H1 (cell line): Measurements from ENCODE around the gene UGT1A10. TPM values are rescaled to one million over a fixed set of nuclear protein-coding genes. Genes with fewer than 3 reads are reported as not detected.

ENCODE experiments used
- CTCF ChIA-PET: fragments of 300-600 bp; sonication (Branson Sonifier 250); formaldehyde crosslinking; loops from one replicate; lab custom pipeline; 2021; ENCODE audit not compliant: partially characterized antibody; lab: Charles Lee
- POLR2A ChIA-PET: fragments of 300-600 bp; sonication (Branson Sonifier 250); formaldehyde crosslinking; loops from one replicate; lab custom pipeline; 2021; ENCODE audit warnings: inconsistent platforms; ENCODE audit not compliant: partially characterized antibody; lab: Charles Lee
- DNase-seq, 2 experiments: peaks; one replicate each; pipeline versions ENCODE4 v3.0.0 to v3.0.0-alpha.2; 2010 to 2022; ENCODE audit warnings: low spot score in 2 of 2, low read depth in 1 of 2, mixed read lengths in 1 of 2
- FAIRE-seq: peaks from 2 replicates; lab custom pipeline; 2011; peaks lifted over from hg19 to GRCh38; lab: Jason Lieb, UNC
- H2AFZ ChIP-seq: 2 replicates; pipeline ENCODE4 v1.8.1; 2012; ENCODE audit warnings: low read length, inconsistent platforms
- H2AK5ac ChIP-seq: 2 replicates; pipeline ENCODE4 v1.6.1; 2013; ENCODE audit warnings: low read depth, low read length
- H2BK120ac ChIP-seq: replicated peaks from 2 replicates; pipeline ENCODE3; 2013; ENCODE audit warnings: low read depth, low read length, inconsistent platforms
- H2BK12ac ChIP-seq: 2 replicates; pipeline ENCODE4 v1.6.1; 2013; ENCODE audit warnings: low read depth, low read length
- H2BK15ac ChIP-seq: 2 replicates; pipeline ENCODE4 v1.6.1; 2013; ENCODE audit warnings: low read length
- H2BK20ac ChIP-seq: 2 replicates; pipeline ENCODE4 v1.6.1; 2013; ENCODE audit warnings: low read length
- H2BK5ac ChIP-seq: 2 replicates; pipeline ENCODE4 v1.6.1; 2013; ENCODE audit warnings: low read depth, low read length
- H3K14ac ChIP-seq: 2 replicates; pipeline ENCODE4 v1.6.1; 2013; ENCODE audit warnings: inconsistent platforms; ENCODE audit not compliant: insufficient read length
- H3K18ac ChIP-seq: 2 replicates; pipeline ENCODE4 v1.6.1; 2013; ENCODE audit warnings: low read length; ENCODE audit errors: extremely low read depth
- H3K23ac ChIP-seq: 2 replicates; pipeline ENCODE4 v1.6.1; 2013; ENCODE audit warnings: inconsistent platforms; ENCODE audit not compliant: insufficient read length
- H3K23me2 ChIP-seq: 2 replicates; pipeline ENCODE4 v1.6.1; 2013; ENCODE audit warnings: low read depth, low read length
- H3K27ac ChIP-seq: 2 replicates; pipeline ENCODE4 v1.6.1; 2011; ENCODE audit warnings: low read depth, low read length, inconsistent platforms
- H3K27me3 ChIP-seq, 4 experiments: replicated peaks in 1 of 4; 1 replicate in 1 of 4; 2 replicates in 3 of 4; pipeline versions ENCODE4 v1.6.1 to v1.8.1; 2011 to 2013; ENCODE audit warnings: low read length in 3 of 4, mild to moderate bottlenecking in 3 of 4, inconsistent platforms in 2 of 4, mixed read lengths in 2 of 4, moderate library complexity in 1 of 4; ENCODE audit not compliant: control insufficient read depth in 3 of 4, insufficient read depth in 3 of 4; ENCODE audit errors: extremely low read depth in 1 of 4
- H3K36me3 ChIP-seq, 4 experiments: 2 replicates each; pipeline versions ENCODE4 v1.6.1 to v1.8.1; 2011 to 2013; ENCODE audit warnings: mild to moderate bottlenecking in 4 of 4, low read length in 3 of 4, moderate library complexity in 2 of 4, control low read depth in 1 of 4, inconsistent platforms in 1 of 4; ENCODE audit not compliant: insufficient read depth in 4 of 4, control insufficient read depth in 2 of 4
- H3K4ac ChIP-seq: replicated peaks from 2 replicates; pipeline ENCODE3; 2013; ENCODE audit warnings: low read length, low read depth, mixed read lengths, inconsistent platforms; ENCODE audit not compliant: insufficient read length
- H3K4me1 ChIP-seq, 4 experiments: replicated peaks in 1 of 4; 1 replicate in 1 of 4; 2 replicates in 3 of 4; pipeline versions ENCODE4 v1.6.1 to v1.8.1; 2011 to 2013; ENCODE audit warnings: low read length in 3 of 4, inconsistent platforms in 2 of 4, mixed read lengths in 1 of 4; ENCODE audit not compliant: insufficient read depth in 4 of 4, control insufficient read depth in 3 of 4
- H3K4me2 ChIP-seq, 2 experiments: 2 replicates each; pipeline versions ENCODE4 v1.6.1 to v1.8.1; 2011 to 2013; ENCODE audit warnings: low read depth in 2 of 2, low read length in 2 of 2, control low read depth in 1 of 2, inconsistent platforms in 1 of 2, mild to moderate bottlenecking in 1 of 2; ENCODE audit not compliant: insufficient read depth in 1 of 2
- H3K4me3 ChIP-seq, 4 experiments: fragments of 200-600, 300-600 bp in 1 of 4; sonication (generic), shearing (Covaris generic), sonication (Bioruptor Twin) in 1 of 4; 2 replicates each; pipeline versions ENCODE4 v1.5.1 to v1.8.1; 2011 to 2016; ENCODE audit warnings: low read length in 4 of 4, low read depth in 3 of 4, control low read depth in 2 of 4, inconsistent platforms in 2 of 4, mild to moderate bottlenecking in 2 of 4, mixed read lengths in 1 of 4, moderate library complexity in 1 of 4; ENCODE audit not compliant: insufficient read depth in 2 of 4; ENCODE audit errors: extremely low read depth in 1 of 4
- H3K56ac ChIP-seq: replicated peaks from 2 replicates; pipeline ENCODE3; 2013; ENCODE audit warnings: low read depth, mild to moderate bottlenecking, mixed read lengths, low read length, inconsistent platforms; ENCODE audit not compliant: insufficient read length
- H3K79me1 ChIP-seq: 2 replicates; pipeline ENCODE4 v1.6.1; 2013; ENCODE audit warnings: low read depth, low read length, control low read depth
- H3K79me2 ChIP-seq, 2 experiments: 2 replicates each; pipeline versions ENCODE4 v1.6.1 to v1.8.1; 2012 to 2013; ENCODE audit warnings: low read length in 2 of 2, mild to moderate bottlenecking in 2 of 2, inconsistent platforms in 1 of 2; ENCODE audit not compliant: insufficient read depth in 2 of 2, control insufficient read depth in 1 of 2
- H3K9ac ChIP-seq, 4 experiments: replicated peaks in 1 of 4; 1 replicate in 1 of 4; 2 replicates in 3 of 4; pipeline versions ENCODE4 v1.6.1 to v1.8.1; 2011 to 2013; ENCODE audit warnings: low read depth in 3 of 4, low read length in 3 of 4, control low read depth in 2 of 4, mild to moderate bottlenecking in 2 of 4, moderate library complexity in 2 of 4, inconsistent platforms in 1 of 4; ENCODE audit errors: extremely low read depth in 1 of 4
- H3K9me3 ChIP-seq, 2 experiments: 2 replicates each; pipeline versions ENCODE4 v1.6.1 to v1.8.1; 2012 to 2013; ENCODE audit warnings: mild to moderate bottlenecking in 2 of 2, moderate library complexity in 2 of 2, control low read depth in 1 of 2, inconsistent platforms in 1 of 2, low read depth in 1 of 2, low read length in 1 of 2, mixed read lengths in 1 of 2; ENCODE audit not compliant: insufficient read depth in 2 of 2
- H4K20me1 ChIP-seq, 2 experiments: replicated peaks in 1 of 2; 2 replicates each; pipeline versions ENCODE3 to v1.8.1; 2011 to 2013; ENCODE audit warnings: inconsistent platforms in 2 of 2, low read length in 2 of 2, mild to moderate bottlenecking in 1 of 2; ENCODE audit not compliant: insufficient read depth in 2 of 2, control insufficient read depth in 1 of 2
- H4K5ac ChIP-seq: 2 replicates; pipeline ENCODE4 v1.6.1; 2013; ENCODE audit warnings: low read length, low read depth, mixed read lengths, inconsistent platforms; ENCODE audit not compliant: insufficient read length
- H4K8ac ChIP-seq: 2 replicates; pipeline ENCODE4 v1.8.0; 2013; ENCODE audit warnings: mild to moderate bottlenecking, moderate library complexity, low read length, inconsistent platforms; ENCODE audit not compliant: insufficient read depth; ENCODE audit errors: extremely low read depth
- H4K91ac ChIP-seq: replicated peaks from 2 replicates; pipeline ENCODE3; 2013; ENCODE audit warnings: low read length, mixed read lengths, inconsistent platforms; ENCODE audit not compliant: insufficient read length
- EP300 ChIP-seq, 2 experiments: IDR thresholded peaks; 1 replicate in 1 of 2; 2 replicates in 1 of 2; pipeline ENCODE4 v1.6.1; 2011 to 2012; ENCODE audit warnings: low read depth in 2 of 2, low read length in 2 of 2, mild to moderate bottlenecking in 2 of 2, borderline replicate concordance in 1 of 2, inconsistent platforms in 1 of 2, moderate library complexity in 1 of 2
- EZH2 ChIP-seq: fragments of 200-600 bp; sonication (generic); IDR thresholded peaks from 2 replicates; pipeline ENCODE4 v1.7.1; 2012; ENCODE audit warnings: low read depth, mild to moderate bottlenecking, moderate library complexity, low read length, inconsistent platforms; ENCODE audit not compliant: severe bottlenecking
- HDAC6 ChIP-seq: IDR thresholded peaks from one replicate; pipeline ENCODE4 v1.7.1; 2012; ENCODE audit warnings: low read depth, mild to moderate bottlenecking, inconsistent platforms, low read length, moderate library complexity
- POU5F1 ChIP-seq: IDR thresholded peaks from 2 replicates; pipeline ENCODE4 v1.6.1; 2011; ENCODE audit warnings: low read depth, mild to moderate bottlenecking, low read length, moderate library complexity
- TEAD4 ChIP-seq: IDR thresholded peaks from 2 replicates; pipeline ENCODE4 v1.6.1; 2012; ENCODE audit warnings: low read depth, low read length, inconsistent platforms, mixed read lengths
- WGBS, 2 experiments: shearing (Covaris generic) in 1 of 2; methylation state at CpG; one replicate each; pipeline versions ENCODE4 v1.1.6 to v1.1.7; 2013 to 2015; ENCODE audit warnings: low lambda C conversion rate in 2 of 2, mixed read lengths in 2 of 2, inconsistent platforms in 1 of 2, low coverage in 1 of 2, missing lambda C conversion rate in 1 of 2; ENCODE audit not compliant: insufficient replicate concordance in 2 of 2, insufficient coverage in 1 of 2, insufficient read length in 1 of 2; ENCODE audit errors: extremely low coverage in 1 of 2, missing lambda C conversion rate in 1 of 2; 5-methylcytosine and 5-hydroxymethylcytosine counted together
- polyA plus RNA-seq, 7 experiments: library from polyadenylated mRNA; depleted of rRNA in 3 of 7; stranded (reverse) in 5 of 7; unstranded in 2 of 7; fragments of >200 nt in 5 of 7; fragments of 200-250 nt in 2 of 7; gene quantifications; 1 replicate in 5 of 7; 2 replicates in 1 of 7; 4 replicates in 1 of 7; pipeline versions ENCODE4 v1.2.1 to v1.2.3, GENCODE V29; 2011 to 2013; ENCODE audit warnings: missing spikeins in 2 of 7, mixed read lengths in 2 of 7
- total RNA-seq: library from RNA; stranded (reverse); fragmentation: NEBNext Ultra II Directional; extraction: Animal tissue kit (Norgen Biotek cat#: 25700); gene quantifications from 2 replicates; pipeline ENCODE4 v1.2.1, GENCODE V29; 2021

UGT1A10 gene
- total and polyA plus RNA-seq, 2 of the 8 experiments (the other 6 are each of a cell fraction or from before 2014, with no cell fraction given): not detected

- no peak overlapping the region for H2BK20ac ChIP-seq
- H3K4me1 ChIP-seq: no peaks in the 10 kb centered on the region
- no peaks in the 10 kb centered on the region for H3K79me1 ChIP-seq
- no peak overlapping the region for H3K23ac ChIP-seq
- no peak overlapping the region for H2BK15ac ChIP-seq
- no peaks in the 10 kb centered on the region for H3K23me2 ChIP-seq
- H4K91ac ChIP-seq: no peak overlapping the region
- H3K56ac ChIP-seq: no peak overlapping the region
- H3K4me3 ChIP-seq: no peak overlapping the region
- DNase-seq (no peak), FAIRE-seq (no peak)
- H4K5ac ChIP-seq: no peak overlapping the region
- no peak overlapping the region for H3K9ac ChIP-seq
- no peak overlapping the region for H3K18ac ChIP-seq
- H3K14ac ChIP-seq: no peak overlapping the region
- CTCF ChIA-PET: no interaction called here
- no peaks in the 10 kb centered on the region for H3K79me2 ChIP-seq
- no peak overlapping the region for H2BK5ac ChIP-seq
- H3K27ac ChIP-seq: no peak overlapping the region
- no peak overlapping the region for H2BK12ac ChIP-seq
- WGBS, 2 experiments: 89% methylated on average over 2 of the region's 2 CpGs; no CpG with 5 or more reads in 1 of the 2 experiments
- no peak overlapping the region for H2AK5ac ChIP-seq
- POLR2A ChIA-PET: no interaction called here
- H3K9me3 ChIP-seq: peaks cover 6% of the 10 kb centered on the region in 2 experiments; a peak in 1 of 4 replicates
- no peak overlapping the region for H4K8ac ChIP-seq
- no peaks in the 10 kb centered on the region for H4K20me1 ChIP-seq
- no peak overlapping the region for H2BK120ac ChIP-seq
- H2AFZ ChIP-seq: no peak overlapping the region
- H3K36me3 ChIP-seq: no peaks in the 10 kb centered on the region
- H3K27me3 ChIP-seq: no peaks in the 10 kb centered on the region
- H3K4me2 ChIP-seq: no peak overlapping the region
- no peak overlapping the region for H3K4ac ChIP-seq
- TF ChIP-seq POU5F1: no peak
- no peak for TF ChIP-seq EP300 (IDR thresholded peaks at IDR 0.05; ENCODE audit: borderline replicate concordance in 1 of 2, low read depth in 2 of 2, low read length in 2 of 2)
- no peak for TF ChIP-seq TEAD4
- no peak for TF ChIP-seq EZH2
- TF ChIP-seq HDAC6: no peak
These were observed 35.9 kb upstream of the UGT1A10 start for GRCh38 chr2:233600386-233600785.
